ENCODE measurements around the gene LAMTOR2. TPM values are rescaled to one million over a fixed set of nuclear protein-coding genes. Genes with fewer than 3 reads are reported as not detected.

Gene LAMTOR2
- total RNA-seq, 1 experiment from 2014 or later: 50.6 TPM

DNA sequence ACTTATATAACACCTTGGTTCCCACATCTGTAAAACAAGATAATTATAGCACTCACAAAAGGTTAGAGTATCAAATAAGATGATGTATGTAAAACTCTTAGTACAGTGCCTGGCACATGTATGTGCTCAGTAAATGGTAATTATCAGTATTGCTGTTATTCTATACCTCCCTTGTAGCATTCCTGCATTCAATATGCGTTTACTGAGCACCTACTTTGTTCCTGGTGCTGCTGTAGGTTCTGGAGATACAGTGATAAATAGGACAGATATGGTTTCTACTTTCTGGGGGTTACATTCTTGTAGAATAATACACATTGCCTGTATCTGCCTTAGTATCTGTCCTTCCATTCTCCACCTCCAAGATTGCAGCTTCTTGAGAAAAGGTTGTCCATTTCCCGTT is 32.6 kb upstream of the LAMTOR2 start:
- no peak overlapping the region for H2BK20ac ChIP-seq (ENCODE audit: low read depth, low read length, poor library complexity, severe bottlenecking)
- no peak overlapping the region for H2BK12ac ChIP-seq (ENCODE audit: insufficient read length, low read depth, low read length)
- no CpG with 5 or more reads among the region's 2 CpGs for WGBS (ENCODE audit: extremely low coverage, insufficient read length, low lambda C conversion rate)
- H3K18ac ChIP-seq (ENCODE audit: insufficient read length, low read depth, low read length): no peak overlapping the region
- no peak overlapping the region for H3K4me2 ChIP-seq (ENCODE audit: insufficient read depth, insufficient read length, low read length)
- TF ChIP-seq, protein P1, sequence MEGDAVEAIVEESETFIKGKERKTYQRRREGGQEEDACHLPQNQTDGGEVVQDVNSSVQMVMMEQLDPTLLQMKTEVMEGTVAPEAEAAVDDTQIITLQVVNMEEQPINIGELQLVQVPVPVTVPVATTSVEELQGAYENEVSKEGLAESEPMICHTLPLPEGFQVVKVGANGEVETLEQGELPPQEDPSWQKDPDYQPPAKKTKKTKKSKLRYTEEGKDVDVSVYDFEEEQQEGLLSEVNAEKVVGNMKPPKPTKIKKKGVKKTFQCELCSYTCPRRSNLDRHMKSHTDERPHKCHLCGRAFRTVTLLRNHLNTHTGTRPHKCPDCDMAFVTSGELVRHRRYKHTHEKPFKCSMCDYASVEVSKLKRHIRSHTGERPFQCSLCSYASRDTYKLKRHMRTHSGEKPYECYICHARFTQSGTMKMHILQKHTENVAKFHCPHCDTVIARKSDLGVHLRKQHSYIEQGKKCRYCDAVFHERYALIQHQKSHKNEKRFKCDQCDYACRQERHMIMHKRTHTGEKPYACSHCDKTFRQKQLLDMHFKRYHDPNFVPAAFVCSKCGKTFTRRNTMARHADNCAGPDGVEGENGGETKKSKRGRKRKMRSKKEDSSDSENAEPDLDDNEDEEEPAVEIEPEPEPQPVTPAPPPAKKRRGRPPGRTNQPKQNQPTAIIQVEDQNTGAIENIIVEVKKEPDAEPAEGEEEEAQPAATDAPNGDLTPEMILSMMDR (conservative IDR thresholded peaks at IDR 0.05): no peak
- H2BK15ac ChIP-seq (ENCODE audit: low read depth, low read length): no peak overlapping the region
- no peak for DNase-seq
- H3K14ac ChIP-seq (ENCODE audit: insufficient read depth, low read length): no peak overlapping the region
- H4K20me1 ChIP-seq (ENCODE audit: control insufficient read depth, insufficient read depth, insufficient read length): no peaks in the 10 kb centered on the region
- H3K4me1 ChIP-seq (ENCODE audit: insufficient read depth, low read length): peaks cover 2% of the 10 kb centered on the region; the same call in 1 of the 2 replicates
- Mint-ChIP-seq H3K36me3 (ENCODE audit: insufficient read depth in 1 of 3, low read depth in 3 of 3) (peaks cover 23 to 32% (median 30%) of the 10 kb centered on the region in 3 experiments; a peak in 6 of 7 replicates), H3K27me3 (ENCODE audit: low read depth) (peaks cover 32% of the 10 kb centered on the region), H3K27ac (no peak overlapping the region), H3K9me3 (no peaks in the 10 kb centered on the region), H3K4me3 (no peak overlapping the region), H3K4me1 (peaks cover 14 to 15% of the 10 kb centered on the region in 2 experiments)
- peaks cover 8% of the 10 kb centered on the region; the same call in 1 of the 2 replicates for H3K79me2 ChIP-seq (ENCODE audit: insufficient read depth, low read length)
- H4K5ac ChIP-seq (ENCODE audit: insufficient read length, low read depth, low read length): no peak overlapping the region
- no peak overlapping the region for H2AK5ac ChIP-seq (ENCODE audit: insufficient read length, low read length)
- no peaks in the 10 kb centered on the region for H3K9me3 ChIP-seq (ENCODE audit: control insufficient read depth, low read depth, low read length)
- H2BK5ac ChIP-seq (ENCODE audit: insufficient read length, low read length): no peak overlapping the region
- no peak overlapping the region for H2BK120ac ChIP-seq (ENCODE audit: low read depth, low read length, poor library complexity, severe bottlenecking)
- H3K23me2 ChIP-seq (ENCODE audit: insufficient read length, low read depth, low read length, poor library complexity, severe bottlenecking): peaks cover 7% of the 10 kb centered on the region
- no peak overlapping the region for H2AFZ ChIP-seq (ENCODE audit: low read length)
- peaks cover 6% of the 10 kb centered on the region for H3K79me1 ChIP-seq (ENCODE audit: insufficient read depth, low read depth, low read length, poor library complexity, severe bottlenecking)
- no peak overlapping the region for H3K56ac ChIP-seq (ENCODE audit: insufficient read length, low read depth, low read length)
- no peak overlapping the region for H3K9ac ChIP-seq (ENCODE audit: extremely low read depth, insufficient read length, low read length)
- H3T11ph ChIP-seq (ENCODE audit: low read length): no peak overlapping the region
- H3K23ac ChIP-seq (ENCODE audit: insufficient read length, low read depth, low read length): no peak overlapping the region
- H3K27ac ChIP-seq (ENCODE audit: insufficient read length, low read depth, low read length): no peak overlapping the region
- H3K27me3 ChIP-seq (ENCODE audit: insufficient read depth, low read length): no peaks in the 10 kb centered on the region; the same call in 1 of the 2 replicates
- H4K91ac ChIP-seq (ENCODE audit: insufficient read length, low read depth, low read length): no peak overlapping the region
- no peak overlapping the region for H3K4ac ChIP-seq (ENCODE audit: low read depth, low read length)
- no peak overlapping the region for H4K8ac ChIP-seq (replicated peaks; ENCODE audit: insufficient read length, low read depth, low read length)

All from H9 (cell line).